Astrocyte of the spinal cord (primary cell): ENCODE measurements around the gene STN1.

Experiments used
- DNase-seq: peaks from one replicate; pipeline ENCODE4 v3.0.0; 2011; ENCODE audit warnings: low read depth, low spot score
- H3K4me3 ChIP-seq: 2 replicates; pipeline ENCODE4 v1.5.1; 2011; ENCODE audit warnings: low read depth, mild to moderate bottlenecking, low read length, moderate library complexity
- in situ Hi-C: cut with HindIII; loops from 2 replicates; pipeline ENCODE4 v1.10.0; 2017; ENCODE audit warnings: low sequenced_read_pairs
- TF ChIP-seq, protein P1 (sequence below): IDR thresholded peaks from 2 replicates; pipeline ENCODE4 v1.5.1; 2012; ENCODE audit warnings: low read depth, mild to moderate bottlenecking, low read length, inconsistent platforms

STN1 gene

DNA sequence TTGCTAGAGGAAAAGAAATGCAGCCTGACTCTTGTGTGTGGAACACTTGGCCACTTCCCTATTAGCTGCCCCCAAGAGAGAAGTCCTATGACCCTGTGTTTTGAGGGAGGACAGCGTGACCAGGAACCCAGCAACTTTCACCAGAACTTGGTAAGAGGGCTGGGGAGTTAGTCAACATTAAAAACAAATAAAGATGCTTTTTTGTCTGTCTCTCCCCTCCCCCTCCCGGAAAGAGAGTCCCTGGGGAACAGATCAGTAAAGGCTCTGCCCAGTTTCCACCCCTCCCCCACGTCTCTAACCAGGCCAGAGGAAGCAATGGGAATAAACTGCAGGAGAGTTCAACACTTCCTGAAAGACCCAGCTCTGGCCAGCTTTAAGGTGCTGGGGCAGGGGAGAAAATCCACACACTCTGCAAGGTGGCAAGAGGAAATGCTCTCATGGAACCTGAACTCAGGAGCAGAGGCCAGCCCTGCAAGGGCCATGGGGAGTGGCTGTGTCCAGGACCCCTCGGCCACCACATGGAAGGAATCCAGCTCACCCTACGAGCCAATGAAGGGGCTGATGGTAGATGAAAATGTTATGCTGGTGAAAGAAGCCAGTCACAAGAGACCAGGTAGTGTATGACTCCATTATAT lies 84.1 kb downstream of the STN1 start:
- in situ Hi-C loops: no loop called here
- DNase-seq: peak; percentile 37
- H3K4me3 ChIP-seq: no peak overlapping the region
- TF ChIP-seq, protein P1, sequence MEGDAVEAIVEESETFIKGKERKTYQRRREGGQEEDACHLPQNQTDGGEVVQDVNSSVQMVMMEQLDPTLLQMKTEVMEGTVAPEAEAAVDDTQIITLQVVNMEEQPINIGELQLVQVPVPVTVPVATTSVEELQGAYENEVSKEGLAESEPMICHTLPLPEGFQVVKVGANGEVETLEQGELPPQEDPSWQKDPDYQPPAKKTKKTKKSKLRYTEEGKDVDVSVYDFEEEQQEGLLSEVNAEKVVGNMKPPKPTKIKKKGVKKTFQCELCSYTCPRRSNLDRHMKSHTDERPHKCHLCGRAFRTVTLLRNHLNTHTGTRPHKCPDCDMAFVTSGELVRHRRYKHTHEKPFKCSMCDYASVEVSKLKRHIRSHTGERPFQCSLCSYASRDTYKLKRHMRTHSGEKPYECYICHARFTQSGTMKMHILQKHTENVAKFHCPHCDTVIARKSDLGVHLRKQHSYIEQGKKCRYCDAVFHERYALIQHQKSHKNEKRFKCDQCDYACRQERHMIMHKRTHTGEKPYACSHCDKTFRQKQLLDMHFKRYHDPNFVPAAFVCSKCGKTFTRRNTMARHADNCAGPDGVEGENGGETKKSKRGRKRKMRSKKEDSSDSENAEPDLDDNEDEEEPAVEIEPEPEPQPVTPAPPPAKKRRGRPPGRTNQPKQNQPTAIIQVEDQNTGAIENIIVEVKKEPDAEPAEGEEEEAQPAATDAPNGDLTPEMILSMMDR: no peak

DNA sequence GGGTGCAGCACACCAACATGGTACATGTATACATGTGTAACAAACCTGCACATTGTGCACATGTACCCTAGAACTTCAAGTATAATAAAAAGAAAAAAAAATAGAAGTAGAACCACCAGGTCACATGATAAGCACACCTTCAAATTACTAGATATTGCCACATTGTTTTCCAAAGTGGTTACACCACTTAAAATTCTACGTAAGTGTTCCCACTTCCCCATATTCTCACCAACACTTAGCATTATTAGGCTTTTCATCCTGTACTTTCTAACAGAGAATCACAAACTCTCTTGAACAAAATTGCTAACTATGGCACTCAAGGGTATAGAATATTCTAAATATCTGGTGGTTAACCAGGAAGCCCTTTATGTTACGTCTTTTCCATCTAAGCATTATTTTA lies 85.2 kb downstream of the STN1 start:
- in situ Hi-C loops: no loop called here

More for the DNA sequence above, 85.2 kb downstream of the STN1 start:
- DNase-seq: no peak
- no peak overlapping the region for H3K4me3 ChIP-seq
- TF ChIP-seq, protein P1: no peak
